Hepatocyte (in vitro differentiated cells): Measurements from ENCODE around the gene ECD. TPM values are rescaled to one million over a fixed set of nuclear protein-coding genes. Genes with fewer than 3 reads are reported as not detected.
"Not testable (repeated sequence)": the region's sequence is repeated elsewhere in the genome, so short reads cannot be mapped to it uniquely, and the experiment has no call there.

ENCODE experiments used
- DNase-seq: peaks from one replicate; pipeline ENCODE4 v3.0.0-alpha.2; 2016; ENCODE audit warnings: low spot score
- H2AFZ ChIP-seq: fragments of 200-600 bp; sonication (generic); 2 replicates; pipeline ENCODE4 v1.6.0; 2016; ENCODE audit warnings: antibody characterized with exemption, mild to moderate bottlenecking
- H3K27ac ChIP-seq: fragments of 200-600 bp; sonication (generic); 2 replicates; pipeline ENCODE4 v1.5.1; 2016; ENCODE audit warnings: mild to moderate bottlenecking
- H3K27me3 ChIP-seq: fragments of 200-600 bp; sonication (generic); 2 replicates; pipeline ENCODE4 v1.6.1; 2016
- H3K36me3 ChIP-seq: fragments of 200-600 bp; sonication (generic); replicated peaks from 2 replicates; pipeline ENCODE4 v1.5.1; 2016; ENCODE audit warnings: low read depth; ENCODE audit not compliant: insufficient read depth
- H3K4me1 ChIP-seq: fragments of 200-600 bp; sonication (generic); 2 replicates; pipeline ENCODE4 v1.5.1; 2016; ENCODE audit warnings: mild to moderate bottlenecking, moderate library complexity; ENCODE audit not compliant: insufficient read depth
- H3K4me2 ChIP-seq: fragments of 200-600 bp; sonication (generic); 2 replicates; pipeline ENCODE4 v1.6.0; 2016
- H3K4me3 ChIP-seq: fragments of 200-600 bp; sonication (generic); 2 replicates; pipeline ENCODE4 v1.5.1; 2016; ENCODE audit warnings: mild to moderate bottlenecking
- H3K79me2 ChIP-seq: fragments of 200-600 bp; sonication (generic); 2 replicates; pipeline ENCODE4 v1.6.0; 2017; ENCODE audit warnings: mild to moderate bottlenecking
- H3K9me2 ChIP-seq: fragments of 200-600 bp; sonication (generic); replicated peaks from 2 replicates; pipeline ENCODE4 v1.6.0; 2017; ENCODE audit warnings: mild to moderate bottlenecking; ENCODE audit not compliant: insufficient read depth
- H3K9me3 ChIP-seq: fragments of 200-600 bp; sonication (generic); 2 replicates; pipeline ENCODE4 v1.5.1; 2016; ENCODE audit warnings: low read depth, mild to moderate bottlenecking
- H4K20me1 ChIP-seq: fragments of 200-600 bp; sonication (generic); 2 replicates; pipeline ENCODE4 v1.6.0; 2016; ENCODE audit warnings: mild to moderate bottlenecking; ENCODE audit not compliant: insufficient read depth, poor library complexity, severe bottlenecking
- EZH2 ChIP-seq: fragments of 200-600 bp; sonication (generic); IDR thresholded peaks from 2 replicates; pipeline ENCODE4 v1.6.1; 2016; ENCODE audit warnings: antibody characterized with exemption, mild to moderate bottlenecking, borderline replicate concordance
- EZH2phosphoT487 ChIP-seq: fragments of 200-600 bp; sonication (generic); IDR thresholded peaks from one replicate; pipeline ENCODE4 v1.6.1; 2018; ENCODE audit warnings: antibody characterized with exemption, mild to moderate bottlenecking, low read depth, moderate library complexity; ENCODE audit not compliant: unreplicated experiment, severe bottlenecking
- WGBS: methylation state at CpG from one replicate; pipeline ENCODE4 v1.1.6; 2016; ENCODE audit warnings: low lambda C conversion rate; ENCODE audit errors: missing lambda C conversion rate; 5-methylcytosine and 5-hydroxymethylcytosine counted together
- polyA plus RNA-seq: library from polyadenylated mRNA; unstranded; fragments of >200 nt; fragmentation: Nextera tagmentation; extraction: Ambion mirVana; gene quantifications from 2 replicates; pipeline ENCODE4 v1.2.1, GENCODE V29; 2016
- total RNA-seq: library from RNA; depleted of rRNA; stranded (reverse); fragments of >200 nt; gene quantifications from 2 replicates; pipeline ENCODE4 v1.2.3, GENCODE V29; 2014
- TF ChIP-seq, protein P1 (sequence below): fragments of 200-600 bp; sonication (generic); IDR thresholded peaks from 2 replicates; pipeline ENCODE4 v1.5.1; 2016; ENCODE audit warnings: antibody characterized with exemption, mild to moderate bottlenecking; ENCODE audit not compliant: poor library complexity

Gene ECD
- total and polyA plus RNA-seq, 2 experiments from 2014 or later, result 26.9 to 30.1 TPM

- TF ChIP-seq EZH2 (no peak), EZH2phosphoT487 (no peak)
- TF ChIP-seq, protein P1, sequence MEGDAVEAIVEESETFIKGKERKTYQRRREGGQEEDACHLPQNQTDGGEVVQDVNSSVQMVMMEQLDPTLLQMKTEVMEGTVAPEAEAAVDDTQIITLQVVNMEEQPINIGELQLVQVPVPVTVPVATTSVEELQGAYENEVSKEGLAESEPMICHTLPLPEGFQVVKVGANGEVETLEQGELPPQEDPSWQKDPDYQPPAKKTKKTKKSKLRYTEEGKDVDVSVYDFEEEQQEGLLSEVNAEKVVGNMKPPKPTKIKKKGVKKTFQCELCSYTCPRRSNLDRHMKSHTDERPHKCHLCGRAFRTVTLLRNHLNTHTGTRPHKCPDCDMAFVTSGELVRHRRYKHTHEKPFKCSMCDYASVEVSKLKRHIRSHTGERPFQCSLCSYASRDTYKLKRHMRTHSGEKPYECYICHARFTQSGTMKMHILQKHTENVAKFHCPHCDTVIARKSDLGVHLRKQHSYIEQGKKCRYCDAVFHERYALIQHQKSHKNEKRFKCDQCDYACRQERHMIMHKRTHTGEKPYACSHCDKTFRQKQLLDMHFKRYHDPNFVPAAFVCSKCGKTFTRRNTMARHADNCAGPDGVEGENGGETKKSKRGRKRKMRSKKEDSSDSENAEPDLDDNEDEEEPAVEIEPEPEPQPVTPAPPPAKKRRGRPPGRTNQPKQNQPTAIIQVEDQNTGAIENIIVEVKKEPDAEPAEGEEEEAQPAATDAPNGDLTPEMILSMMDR, result no peak
- DNase-seq, result no peak
- Histone ChIP-seq H2AFZ (no peak overlapping the region), H3K9me2 (no peaks in the 10 kb centered on the region), H3K27me3 (no peaks in the 10 kb centered on the region), H3K79me2 (peaks cover 2% of the 10 kb centered on the region), H3K4me1 (no peaks in the 10 kb centered on the region), H4K20me1 (no peaks in the 10 kb centered on the region), H3K36me3 (no peaks in the 10 kb centered on the region), H3K27ac (no peak overlapping the region), H3K9me3 (no peaks in the 10 kb centered on the region), H3K4me2 (no peak overlapping the region), H3K4me3 (no peak overlapping the region)
- WGBS, result 100% methylated on average over 1 of the region's 1 CpG
Observed at GRCh38 chr10:73116017-73116416, 51.8 kb downstream of the ECD start.

GRCh38 chr10:73113551-73113950 lies 54.3 kb downstream of the ECD start:
- H3K4me2 ChIP-seq, result no peak overlapping the region
- H4K20me1 ChIP-seq, result no peaks in the 10 kb centered on the region
- H3K4me3 ChIP-seq, result no peak overlapping the region
- H3K79me2 ChIP-seq, result peaks cover 2% of the 10 kb centered on the region
- no peak overlapping the region for H2AFZ ChIP-seq
- H3K36me3 ChIP-seq, result no peaks in the 10 kb centered on the region
- no peaks in the 10 kb centered on the region for H3K9me2 ChIP-seq
- no peaks in the 10 kb centered on the region for H3K27me3 ChIP-seq
- no peaks in the 10 kb centered on the region for H3K9me3 ChIP-seq
- no peak for DNase-seq
- 94% methylated on average over 1 of the region's 1 CpG for WGBS
- no peak overlapping the region for H3K27ac ChIP-seq
- no peaks in the 10 kb centered on the region for H3K4me1 ChIP-seq
- no peak for TF ChIP-seq EZH2
- no peak for TF ChIP-seq EZH2phosphoT487
- TF ChIP-seq, protein P1, result no peak

- not testable (repeated sequence) for H3K9me3 ChIP-seq, DNase-seq, H3K4me3 ChIP-seq, H2AFZ ChIP-seq, H3K27me3 ChIP-seq, H3K4me1 ChIP-seq, H3K9me2 ChIP-seq, H4K20me1 ChIP-seq, H3K36me3 ChIP-seq, H3K79me2 ChIP-seq
- 96% methylated on average over 13 of the region's 13 CpGs for WGBS
- Histone ChIP-seq H3K4me2 (peak overlapping the region; percentile 12), H3K27ac (peak overlapping the region; percentile 91)
Observed at GRCh38 chr10:73112032-73112431, 55.8 kb downstream of the ECD start.

DNA sequence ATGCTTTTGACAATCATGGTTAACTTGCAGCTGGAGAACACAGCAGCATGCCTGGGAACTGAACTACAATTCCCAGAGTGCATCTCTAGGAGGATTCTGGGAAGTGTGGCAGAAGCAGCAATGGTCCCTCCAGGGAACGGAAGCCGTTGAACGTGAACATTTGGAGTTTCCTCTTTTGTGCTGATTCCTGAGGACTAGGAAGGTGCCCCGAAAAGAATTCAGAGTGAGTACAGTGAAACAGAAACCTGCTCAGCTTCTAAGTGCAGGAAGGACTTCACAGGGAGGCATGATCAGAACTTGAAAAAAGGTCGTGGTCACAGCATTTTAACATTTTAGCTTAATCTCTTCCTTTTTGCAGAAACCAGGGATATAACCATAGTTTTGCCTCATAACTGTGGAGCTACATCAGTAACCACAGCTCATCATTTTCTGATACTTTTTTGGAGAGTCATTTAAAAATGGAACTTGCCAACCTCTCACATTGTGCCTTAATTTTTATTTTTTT lies 57.4 kb downstream of the ECD start, which contains the start of gene NUDT13:
TSS of gene NUDT13 (plus strand) at position 111 of the 505 bp plus-strand sequence. CDS start 3,911 bp downstream, outside the sequence.
- Histone ChIP-seq H3K27me3 (no peaks in the 10 kb centered on the region), H3K4me1 (no peaks in the 10 kb centered on the region), H3K4me2 (peak within 1 kb of the TSS; percentile 79), H3K27ac (peak within 1 kb of the TSS; percentile 91), H3K79me2 (peaks cover 2% of the 10 kb centered on the region), H3K9me2 (no peaks in the 10 kb centered on the region), H3K9me3 (no peaks in the 10 kb centered on the region), H3K36me3 (no peaks in the 10 kb centered on the region), H4K20me1 (no peaks in the 10 kb centered on the region), H3K4me3 (peak within 1 kb of the TSS; percentile 17), H2AFZ (peak within 1 kb of the TSS; percentile 72)
- TF ChIP-seq EZH2phosphoT487, result no peak
- TF ChIP-seq, protein P1, result no peak
- no peak for TF ChIP-seq EZH2
- under 1% methylated on average over 5 of the region's 5 CpGs for WGBS
- DNase-seq, result peak; percentile 83

DNA sequence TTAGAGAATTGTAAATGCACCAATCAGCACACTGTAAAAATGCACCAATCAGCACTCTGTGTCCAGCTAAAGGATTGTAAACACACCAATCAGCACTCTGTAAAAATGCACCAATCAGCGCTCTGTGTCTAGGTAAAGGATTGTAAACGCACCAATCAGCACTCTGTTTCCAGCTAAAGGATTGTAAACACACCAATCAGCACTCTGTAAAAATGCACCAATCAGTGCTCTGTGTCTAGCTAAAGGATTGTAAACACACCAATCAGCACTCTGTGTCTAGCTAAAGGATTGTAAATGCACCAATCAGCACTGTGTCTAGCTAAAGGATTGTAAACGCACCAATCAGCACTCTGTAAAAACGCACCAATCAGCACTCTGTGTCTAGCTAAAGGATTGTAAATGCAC lies 58.6 kb downstream of the ECD start:
- not testable (repeated sequence) for H3K9me2 ChIP-seq, H3K4me1 ChIP-seq, H3K79me2 ChIP-seq, H3K4me3 ChIP-seq, H4K20me1 ChIP-seq, H3K36me3 ChIP-seq, H3K27me3 ChIP-seq, H2AFZ ChIP-seq, H3K4me2 ChIP-seq, DNase-seq, H3K9me3 ChIP-seq, H3K27ac ChIP-seq
- WGBS, result 95% methylated on average over 4 of the region's 4 CpGs
